ENCODE results near the gene KBTBD2. TPM values are rescaled to one million over a fixed set of nuclear protein-coding genes. Genes with fewer than 3 reads are reported as not detected.

KBTBD2 gene
- total RNA-seq, 2 experiments from 2014 or later, result 34.5 to 35.9 TPM

- Histone ChIP-seq H3K4me3 (ENCODE audit: low read depth, low read length, poor library complexity, severe bottlenecking) (peak overlapping the region; percentile 84), H3K79me2 (ENCODE audit: insufficient read depth, low read depth, low read length) (peaks cover 53% of the 10 kb centered on the region), H3K9me3 (ENCODE audit: low read length) (no peaks in the 10 kb centered on the region), H4K20me1 (ENCODE audit: insufficient read depth, low read length) (peaks cover 35% of the 10 kb centered on the region), H3K36me3 (ENCODE audit: insufficient read depth, low read length) (peaks cover 6% of the 10 kb centered on the region; the same call in 1 of the 2 replicates), H3K4me1 (ENCODE audit: insufficient read depth, low read length, poor library complexity, severe bottlenecking) (peaks cover 33% of the 10 kb centered on the region), H3K27ac (ENCODE audit: low read depth, low read length, poor library complexity, severe bottlenecking) (peak overlapping the region; percentile 85), H2AFZ (ENCODE audit: low read length) (peak overlapping the region; percentile 46; the same call in 1 of the 2 replicates), H3K4me2 (ENCODE audit: low read length) (peak overlapping the region; percentile 97), H3K9me2 (ENCODE audit: insufficient read depth, low read length) (no peaks in the 10 kb centered on the region; the same call in 1 of the 2 replicates)
- DNase-seq (ENCODE audit: low spot score), result no peak
- intact Hi-C loops (cut with micrococcal nuclease; ENCODE audit: unreplicated experiment), result loop anchor here (5.0 kb wide), 1 partner anchor 393 kb away; the partner anchor contains the start of gene AVL9
- no peak for TF ChIP-seq EZH2phosphoT487 (IDR thresholded peaks at IDR 0.05; ENCODE audit: borderline replicate concordance, low read depth, low read length)
- ChIA-PET POLR2A (interaction anchor here (0.9 to 2.3 kb wide), 5 partner anchors 57 to 401 kb away, joined by 3 to 10 read pairs (median 4); partner anchors contain the start of gene LSM5), CTCF (ENCODE audit: unreplicated experiment) (no interaction called here)
- BruUV-seq (replicated peaks), result no TSS peak
These were observed 842 bp downstream of the KBTBD2 start for GRCh38 chr7:32890793-32891042.

- Histone ChIP-seq H4K20me1 (ENCODE audit: insufficient read depth, low read length) (peaks cover 35% of the 10 kb centered on the region), H2AFZ (ENCODE audit: low read length) (peak overlapping the region; percentile 46; the same call in 1 of the 2 replicates), H3K36me3 (ENCODE audit: insufficient read depth, low read length) (peaks cover 6% of the 10 kb centered on the region; the same call in 1 of the 2 replicates), H3K4me3 (ENCODE audit: low read depth, low read length, poor library complexity, severe bottlenecking) (peak overlapping the region; percentile 84), H3K9me3 (ENCODE audit: low read length) (no peaks in the 10 kb centered on the region), H3K9me2 (ENCODE audit: insufficient read depth, low read length) (no peaks in the 10 kb centered on the region; the same call in 1 of the 2 replicates), H3K27ac (ENCODE audit: low read depth, low read length, poor library complexity, severe bottlenecking) (peak overlapping the region; percentile 85), H3K4me2 (ENCODE audit: low read length) (peak overlapping the region; percentile 97), H3K79me2 (ENCODE audit: insufficient read depth, low read depth, low read length) (peaks cover 58% of the 10 kb centered on the region), H3K4me1 (ENCODE audit: insufficient read depth, low read length, poor library complexity, severe bottlenecking) (peaks cover 33% of the 10 kb centered on the region)
- no peak for TF ChIP-seq CTCF (conservative IDR thresholded peaks at IDR 0.05; ENCODE audit: low read length)
- TF ChIP-seq EZH2phosphoT487 (IDR thresholded peaks at IDR 0.05; ENCODE audit: borderline replicate concordance, low read depth, low read length), result no peak
- DNase-seq (ENCODE audit: low spot score), result peak; percentile 73
- ChIA-PET CTCF (ENCODE audit: unreplicated experiment) (no interaction called here), POLR2A (interaction anchor here (0.6 to 2.3 kb wide), 11 partner anchors 15 to 412 kb away, joined by 3 to 10 read pairs (median 3); partner anchors contain the start of gene LSM5)
- TSS peak; percentile 50 for BruUV-seq (replicated peaks)
- intact Hi-C loops (cut with micrococcal nuclease; ENCODE audit: unreplicated experiment), result loop anchor here (5.0 kb wide), 1 partner anchor 393 kb away; the partner anchor contains the start of gene AVL9
These were observed 1.4 kb downstream of the KBTBD2 start for GRCh38 chr7:32890010-32890792.

GRCh38 chr7:32888505-32888904 lies 3.1 kb downstream of the KBTBD2 start:
- CTCF ChIA-PET (ENCODE audit: unreplicated experiment), result no interaction called here
- peaks cover 35% of the 10 kb centered on the region for H4K20me1 ChIP-seq (ENCODE audit: insufficient read depth, low read length)

More at GRCh38 chr7:32888505-32888904, 3.1 kb downstream of the KBTBD2 start:
- Histone ChIP-seq H3K4me3 (ENCODE audit: low read depth, low read length, poor library complexity, severe bottlenecking) (no peak overlapping the region), H3K36me3 (ENCODE audit: insufficient read depth, low read length) (peaks cover 6% of the 10 kb centered on the region; the same call in 1 of the 2 replicates), H3K4me1 (ENCODE audit: insufficient read depth, low read length, poor library complexity, severe bottlenecking) (peaks cover 27% of the 10 kb centered on the region), H3K9me2 (ENCODE audit: insufficient read depth, low read length) (no peaks in the 10 kb centered on the region), H3K79me2 (ENCODE audit: insufficient read depth, low read depth, low read length) (peaks cover 75% of the 10 kb centered on the region), H3K9me3 (ENCODE audit: low read length) (no peaks in the 10 kb centered on the region), H2AFZ (ENCODE audit: low read length) (no peak overlapping the region), H3K27ac (ENCODE audit: low read depth, low read length, poor library complexity, severe bottlenecking) (no peak overlapping the region), H3K4me2 (ENCODE audit: low read length) (peak overlapping the region; percentile 32; the same call in 1 of the 2 replicates)
- POLR2A ChIA-PET, result interaction anchor here (1.4 kb wide), 1 partner anchor 13 kb away, joined by 3 read pairs; no protein-coding TSS in a partner anchor
- no TSS peak for BruUV-seq (replicated peaks)
- DNase-seq (ENCODE audit: low spot score), result no peak
- no peak for TF ChIP-seq CTCF (conservative IDR thresholded peaks at IDR 0.05; ENCODE audit: low read length)
- no peak for TF ChIP-seq EZH2phosphoT487 (IDR thresholded peaks at IDR 0.05; ENCODE audit: borderline replicate concordance, low read depth, low read length)
- intact Hi-C loops (cut with micrococcal nuclease; ENCODE audit: unreplicated experiment), result no loop called here
